Peyer's patch (tissue), 4 donors: ENCODE measurements around the gene METTL17.

Experiments
- CTCF ChIP-seq, 6 experiments: fragments of 450-650 bp in 4 of 6; fragments of 200-600 bp in 2 of 6; sonication (generic) in 1 of 6; IDR thresholded peaks; one replicate each; pipeline ENCODE4 v1.5.1; 2017 to 2019; ENCODE audit warnings: antibody characterized with exemption in 6 of 6, mild to moderate bottlenecking in 3 of 6, moderate library complexity in 1 of 6
- POLR2A ChIP-seq, 2 donors: fragments of 450-650 bp; IDR thresholded peaks; one replicate each; pipeline ENCODE4 v1.5.1; 2017; ENCODE audit warnings: antibody characterized with exemption in 2 of 2, mild to moderate bottlenecking in 2 of 2, moderate library complexity in 2 of 2

GRCh38 chr14:21043387-21043973, 53.7 kb downstream of the METTL17 start:
- TF ChIP-seq POLR2A (IDR thresholded peaks at IDR 0.05) (no peak), CTCF (IDR thresholded peaks at IDR 0.05) (no peak)
